A549 (cell line): Measurements from ENCODE around the gene CYSRT1.

Experiments
- CEBPB ChIP-seq, 2 experiments: fragments of >200 bp in 1 of 2; sonication (Bioruptor Twin) in 1 of 2; formaldehyde crosslinking in 1 of 2; IDR thresholded peaks; 2 replicates each; pipeline ENCODE4 v1.6.1; 2012 to 2016
- CHD2 ChIP-seq: fragments of 150-350 bp; IDR thresholded peaks from 2 replicates; pipeline ENCODE4 v1.6.1; 2014; ENCODE audit warnings: low read length; ENCODE audit not compliant: partially characterized antibody
- CTCF ChIP-seq: fragments of >200 bp; sonication (Bioruptor Twin); formaldehyde crosslinking; IDR thresholded peaks from 3 replicates; pipeline ENCODE4 v1.5.1; 2016
- ELK1 ChIP-seq: fragments of 150-350 bp; IDR thresholded peaks from 2 replicates; pipeline ENCODE4 v1.6.1; 2014; ENCODE audit warnings: low read depth, mild to moderate bottlenecking, low read length
- MAX ChIP-seq: IDR thresholded peaks from 2 replicates; pipeline ENCODE4 v1.6.1; 2012

- TF ChIP-seq CTCF (no peak), ELK1 (no peak), MAX (no peak), CEBPB (IDR thresholded peaks at IDR 0.05) (no peak), CHD2 (no peak)
Observed at GRCh38 chr9:137228506-137228967, 3.6 kb downstream of the CYSRT1 start.
